ENCODE results near the gene ACKR1. TPM values are rescaled to one million over a fixed set of nuclear protein-coding genes. Genes with fewer than 3 reads are reported as not detected.

ACKR1 gene
- total RNA-seq, 1 experiment from 2014 or later, result 0.63 TPM

- TF ChIP-seq AFF4 (CRISPR knock-in tag; IDR thresholded peaks at IDR 0.05; ENCODE audit: borderline replicate concordance) (peak; percentile 95; the same call in 1 of the 2 replicates), HMGXB4 (CRISPR knock-in tag; IDR thresholded peaks at IDR 0.05) (0 out of 2 replicates have a peak, but pooled peaks have one; percentile 56), JAZF1 (CRISPR knock-in tag; IDR thresholded peaks at IDR 0.05) (no peak), ARID4B (CRISPR knock-in tag; IDR thresholded peaks at IDR 0.05; ENCODE audit: borderline replicate concordance) (peak; percentile 100), JUN (CRISPR knock-in tag; IDR thresholded peaks at IDR 0.05) (peak; percentile 99), CDX4 (CRISPR knock-in tag; IDR thresholded peaks at IDR 0.05; ENCODE audit: borderline replicate concordance) (no peak), RELA (CRISPR knock-in tag; IDR thresholded peaks at IDR 0.05; ENCODE audit: borderline replicate concordance) (peak; percentile 78; the same call in 1 of the 2 replicates), ZNF396 (CRISPR knock-in tag; IDR thresholded peaks at IDR 0.05; ENCODE audit: borderline replicate concordance) (peak; percentile 93; the same call in 1 of the 2 replicates), GABPB1 (CRISPR knock-in tag; IDR thresholded peaks at IDR 0.05) (0 out of 2 replicates have a peak, but pooled peaks have one; percentile 45), MXD4 (CRISPR knock-in tag; IDR thresholded peaks at IDR 0.05; ENCODE audit: borderline replicate concordance) (peak; percentile 76; the same call in 1 of the 2 replicates), IRF2 (CRISPR knock-in tag; IDR thresholded peaks at IDR 0.05; ENCODE audit: borderline replicate concordance, low read depth) (peak; percentile 89), E2F4 (CRISPR knock-in tag; IDR thresholded peaks at IDR 0.05; ENCODE audit: borderline replicate concordance, low read depth) (peak; percentile 90), CBFB (CRISPR knock-in tag; IDR thresholded peaks at IDR 0.05; ENCODE audit: low read depth) (peak; percentile 71; the same call in 1 of the 2 replicates), SMAD4 (CRISPR knock-in tag; IDR thresholded peaks at IDR 0.05) (peak; percentile 97), FOXK1 (CRISPR knock-in tag; IDR thresholded peaks at IDR 0.05) (peak; percentile 95; the same call in 1 of the 2 replicates), ESRRA (CRISPR knock-in tag; IDR thresholded peaks at IDR 0.05; ENCODE audit: borderline replicate concordance) (peak; percentile 95), TEAD1 (CRISPR knock-in tag; IDR thresholded peaks at IDR 0.05) (peak; percentile 99), PRDM15 (CRISPR knock-in tag; IDR thresholded peaks at IDR 0.05) (peak; percentile 62), ZNF423 (CRISPR knock-in tag; IDR thresholded peaks at IDR 0.05) (peak; percentile 73; the same call in 1 of the 2 replicates), ZNF512 (CRISPR knock-in tag; IDR thresholded peaks at IDR 0.05; ENCODE audit: borderline replicate concordance) (peak; percentile 93; the same call in 1 of the 2 replicates)
Measured at GRCh38 chr1:159177272-159177907, 27.3 kb upstream of the ACKR1 start (continued).
